ENCODE results near the gene DHX35. TPM values are rescaled to one million over a fixed set of nuclear protein-coding genes. Genes with fewer than 3 reads are reported as not detected.

Gene DHX35
- total and polyA plus RNA-seq, 2 of the 13 experiments (the other 11 are each of a cell fraction or from before 2014, with no cell fraction given), result 25.8 to 28.7 TPM

DNA sequence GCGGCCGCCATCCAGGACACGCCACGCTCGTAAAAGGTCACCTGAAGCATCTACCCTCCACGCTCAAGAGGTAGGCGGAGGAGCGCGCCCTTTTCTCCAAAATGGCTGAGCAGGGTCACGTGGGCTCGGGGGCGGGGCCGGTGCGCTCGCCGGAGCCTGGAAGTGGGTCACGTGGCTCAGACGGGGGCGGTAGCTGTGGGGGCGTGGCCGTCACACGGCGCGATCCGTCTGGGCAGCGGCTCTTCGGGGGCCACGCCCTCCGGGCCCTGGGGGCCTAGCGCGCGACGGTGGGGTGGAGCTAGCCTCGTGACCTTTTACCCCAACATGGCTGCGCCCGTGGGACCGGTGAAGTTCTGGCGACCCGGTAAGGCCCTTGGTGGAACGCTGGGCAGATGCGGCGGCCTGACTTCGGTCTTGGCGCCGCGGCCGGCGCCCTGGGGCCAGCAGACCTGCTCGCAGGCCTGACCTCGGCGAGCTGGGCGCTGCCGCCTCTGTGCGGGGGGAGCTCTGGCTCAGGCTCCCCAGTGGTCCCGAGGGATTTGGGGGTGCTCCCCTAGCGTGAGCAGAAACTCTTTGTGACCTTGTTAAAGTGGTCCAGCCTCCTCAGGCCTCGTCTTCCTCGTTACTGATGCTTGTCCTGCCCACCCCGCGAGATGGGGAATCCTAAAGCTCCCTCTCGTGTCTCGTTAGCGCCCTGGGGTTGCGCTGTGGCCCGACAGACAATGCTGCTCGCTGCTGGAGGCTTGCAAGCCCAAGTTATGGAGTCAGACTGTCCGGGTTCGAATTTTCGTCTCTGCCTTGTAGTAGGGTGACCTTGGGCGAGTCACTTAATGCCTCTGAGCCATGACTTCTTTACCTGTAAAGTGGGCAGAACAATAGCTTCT lies at the start of gene DHX35 (continued):
- TF ChIP-seq NFAT5 (CRISPR knock-in tag; IDR thresholded peaks at IDR 0.05) (peak; percentile 23; the same call in 1 of the 2 replicates), CENPBD1 (CRISPR knock-in tag; IDR thresholded peaks at IDR 0.05; ENCODE audit: borderline replicate concordance, low read depth) (no peak; the same call in none of the 2 replicates), ZNF672 (CRISPR knock-in tag; IDR thresholded peaks at IDR 0.05) (no peak), YEATS2 (CRISPR knock-in tag; IDR thresholded peaks at IDR 0.05; ENCODE audit: borderline replicate concordance) (peak; percentile 89), ZSCAN29 (CRISPR knock-in tag; conservative IDR thresholded peaks at IDR 0.05) (peak; percentile 96), POLR2A (IDR thresholded peaks at IDR 0.05; ENCODE audit: insufficient read depth in 1 of 2, low read depth in 2 of 2, low read length in 2 of 2) (peak; percentile 79 to 96), GTF2F1 (IDR thresholded peaks at IDR 0.05; ENCODE audit: low read length) (no peak; the same call in 1 of the 2 replicates), PAXIP1 (CRISPR knock-in tag; conservative IDR thresholded peaks at IDR 0.05) (peak; percentile 83), BCL6 (CRISPR knock-in tag; IDR thresholded peaks at IDR 0.05) (peak; percentile 50), RBFOX2 (IDR thresholded peaks at IDR 0.05; ENCODE audit: low read depth, low read length) (peak; percentile 98), KLF13 (CRISPR knock-in tag; IDR thresholded peaks at IDR 0.05) (peak; percentile 93), GZF1 (CRISPR knock-in tag; IDR thresholded peaks at IDR 0.05) (peak; percentile 85), ZNF644 (CRISPR knock-in tag; IDR thresholded peaks at IDR 0.05; ENCODE audit: low read depth) (peak; percentile 65), MYNN (CRISPR knock-in tag; IDR thresholded peaks at IDR 0.05; ENCODE audit: low read depth) (peak; percentile 33; the same call in 1 of the 2 replicates), NKX3-1 (CRISPR knock-in tag; IDR thresholded peaks at IDR 0.05) (peak; percentile 59; the same call in 1 of the 2 replicates), ETS1 (CRISPR knock-in tag; IDR thresholded peaks at IDR 0.05) (no peak)
- TF ChIP-seq, protein P1, sequence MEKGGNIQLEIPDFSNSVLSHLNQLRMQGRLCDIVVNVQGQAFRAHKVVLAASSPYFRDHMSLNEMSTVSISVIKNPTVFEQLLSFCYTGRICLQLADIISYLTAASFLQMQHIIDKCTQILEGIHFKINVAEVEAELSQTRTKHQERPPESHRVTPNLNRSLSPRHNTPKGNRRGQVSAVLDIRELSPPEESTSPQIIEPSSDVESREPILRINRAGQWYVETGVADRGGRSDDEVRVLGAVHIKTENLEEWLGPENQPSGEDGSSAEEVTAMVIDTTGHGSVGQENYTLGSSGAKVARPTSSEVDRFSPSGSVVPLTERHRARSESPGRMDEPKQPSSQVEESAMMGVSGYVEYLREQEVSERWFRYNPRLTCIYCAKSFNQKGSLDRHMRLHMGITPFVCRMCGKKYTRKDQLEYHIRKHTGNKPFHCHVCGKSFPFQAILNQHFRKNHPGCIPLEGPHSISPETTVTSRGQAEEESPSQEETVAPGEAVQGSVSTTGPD (CRISPR knock-in tag; IDR thresholded peaks at IDR 0.05), result no peak

Measured in HepG2 (cell line).